Activated CD8-positive, alpha-beta memory T cell treated with anti-CD3 and anti-CD28 coated beads, Interleukin-2, amount 50 U/mL, for 4 hours (primary cell): ENCODE measurements around the gene GSE1.
A peak's percentile ranks its signal among the peaks of the same experiment; 100 is the strongest.

Source experiments
- DNase-seq: peaks from one replicate; pipeline ENCODE4 v3.0.0-alpha.2; 2020

Gene GSE1

GRCh38 chr16:85612801-85613603 is at the start of gene GSE1:
Gene GSE1 (plus strand): TSS chr16:85613322. CDS start chr16:85613392, 70 bp downstream.
- DNase-seq = peak; percentile 59

- no peak for DNase-seq
These were observed 49.4 kb upstream of the GSE1 start for GRCh38 chr16:85563515-85564276.

- DNase-seq = peak; percentile 40
These were observed 48.7 kb upstream of the GSE1 start for GRCh38 chr16:85564277-85565051.

GRCh38 chr16:85565340-85565739 is 47.8 kb upstream of the GSE1 start:
- DNase-seq = no peak

- no peak for DNase-seq
These were observed 47.2 kb upstream of the GSE1 start for GRCh38 chr16:85565801-85566526.

GRCh38 chr16:85566561-85567100 is 46.5 kb upstream of the GSE1 start:
- no peak for DNase-seq

- DNase-seq = no peak
These were observed 45.8 kb upstream of the GSE1 start for GRCh38 chr16:85567101-85567866.

GRCh38 chr16:85567935-85568334 is 45.2 kb upstream of the GSE1 start:
- no peak for DNase-seq

GRCh38 chr16:85568519-85568918 is 44.6 kb upstream of the GSE1 start:
- DNase-seq = no peak

GRCh38 chr16:85569039-85569614 is 44.0 kb upstream of the GSE1 start:
- DNase-seq = no peak

- DNase-seq = peak; percentile 35
These were observed 43.4 kb upstream of the GSE1 start for GRCh38 chr16:85569615-85570212.

GRCh38 chr16:85570213-85570734 is 42.8 kb upstream of the GSE1 start:
- no peak for DNase-seq

- no peak for DNase-seq
These were observed 42.2 kb upstream of the GSE1 start for GRCh38 chr16:85570735-85571562.

GRCh38 chr16:85571563-85571812 is 41.6 kb upstream of the GSE1 start:
- DNase-seq = no peak

- no peak for DNase-seq
These were observed 41.1 kb upstream of the GSE1 start for GRCh38 chr16:85571813-85572619.

- no peak for DNase-seq
These were observed 40.0 kb upstream of the GSE1 start for GRCh38 chr16:85573045-85573695.

GRCh38 chr16:85573696-85574641 is 39.2 kb upstream of the GSE1 start:
- DNase-seq = no peak
